ENCODE results near the gene PSMB1. TPM values are rescaled to one million over a fixed set of nuclear protein-coding genes. Genes with fewer than 3 reads are reported as not detected.

Gene PSMB1
- total and polyA plus RNA-seq, 2 experiments from 2014 or later: 357 to 576 TPM

DNA sequence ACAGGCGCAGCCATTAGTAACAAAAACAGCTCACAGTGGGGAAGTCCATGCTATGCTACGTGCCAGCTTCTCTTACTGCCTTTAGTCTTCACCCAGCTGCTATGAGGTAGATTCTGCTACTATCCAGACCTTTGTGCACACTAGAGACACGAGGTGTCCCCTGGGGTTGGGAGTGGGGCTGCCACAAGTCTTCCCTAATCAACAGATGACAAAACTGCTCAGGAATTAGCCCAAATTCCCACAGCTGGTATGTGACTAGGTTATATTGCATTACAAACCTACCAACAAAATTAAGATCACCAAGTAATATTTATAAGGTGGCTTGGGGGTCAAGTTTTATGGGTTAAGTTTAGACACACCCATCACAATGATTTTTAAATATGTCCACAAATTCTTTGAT is 63.3 kb downstream of the PSMB1 start (continued):
- TF ChIP-seq, protein P1, sequence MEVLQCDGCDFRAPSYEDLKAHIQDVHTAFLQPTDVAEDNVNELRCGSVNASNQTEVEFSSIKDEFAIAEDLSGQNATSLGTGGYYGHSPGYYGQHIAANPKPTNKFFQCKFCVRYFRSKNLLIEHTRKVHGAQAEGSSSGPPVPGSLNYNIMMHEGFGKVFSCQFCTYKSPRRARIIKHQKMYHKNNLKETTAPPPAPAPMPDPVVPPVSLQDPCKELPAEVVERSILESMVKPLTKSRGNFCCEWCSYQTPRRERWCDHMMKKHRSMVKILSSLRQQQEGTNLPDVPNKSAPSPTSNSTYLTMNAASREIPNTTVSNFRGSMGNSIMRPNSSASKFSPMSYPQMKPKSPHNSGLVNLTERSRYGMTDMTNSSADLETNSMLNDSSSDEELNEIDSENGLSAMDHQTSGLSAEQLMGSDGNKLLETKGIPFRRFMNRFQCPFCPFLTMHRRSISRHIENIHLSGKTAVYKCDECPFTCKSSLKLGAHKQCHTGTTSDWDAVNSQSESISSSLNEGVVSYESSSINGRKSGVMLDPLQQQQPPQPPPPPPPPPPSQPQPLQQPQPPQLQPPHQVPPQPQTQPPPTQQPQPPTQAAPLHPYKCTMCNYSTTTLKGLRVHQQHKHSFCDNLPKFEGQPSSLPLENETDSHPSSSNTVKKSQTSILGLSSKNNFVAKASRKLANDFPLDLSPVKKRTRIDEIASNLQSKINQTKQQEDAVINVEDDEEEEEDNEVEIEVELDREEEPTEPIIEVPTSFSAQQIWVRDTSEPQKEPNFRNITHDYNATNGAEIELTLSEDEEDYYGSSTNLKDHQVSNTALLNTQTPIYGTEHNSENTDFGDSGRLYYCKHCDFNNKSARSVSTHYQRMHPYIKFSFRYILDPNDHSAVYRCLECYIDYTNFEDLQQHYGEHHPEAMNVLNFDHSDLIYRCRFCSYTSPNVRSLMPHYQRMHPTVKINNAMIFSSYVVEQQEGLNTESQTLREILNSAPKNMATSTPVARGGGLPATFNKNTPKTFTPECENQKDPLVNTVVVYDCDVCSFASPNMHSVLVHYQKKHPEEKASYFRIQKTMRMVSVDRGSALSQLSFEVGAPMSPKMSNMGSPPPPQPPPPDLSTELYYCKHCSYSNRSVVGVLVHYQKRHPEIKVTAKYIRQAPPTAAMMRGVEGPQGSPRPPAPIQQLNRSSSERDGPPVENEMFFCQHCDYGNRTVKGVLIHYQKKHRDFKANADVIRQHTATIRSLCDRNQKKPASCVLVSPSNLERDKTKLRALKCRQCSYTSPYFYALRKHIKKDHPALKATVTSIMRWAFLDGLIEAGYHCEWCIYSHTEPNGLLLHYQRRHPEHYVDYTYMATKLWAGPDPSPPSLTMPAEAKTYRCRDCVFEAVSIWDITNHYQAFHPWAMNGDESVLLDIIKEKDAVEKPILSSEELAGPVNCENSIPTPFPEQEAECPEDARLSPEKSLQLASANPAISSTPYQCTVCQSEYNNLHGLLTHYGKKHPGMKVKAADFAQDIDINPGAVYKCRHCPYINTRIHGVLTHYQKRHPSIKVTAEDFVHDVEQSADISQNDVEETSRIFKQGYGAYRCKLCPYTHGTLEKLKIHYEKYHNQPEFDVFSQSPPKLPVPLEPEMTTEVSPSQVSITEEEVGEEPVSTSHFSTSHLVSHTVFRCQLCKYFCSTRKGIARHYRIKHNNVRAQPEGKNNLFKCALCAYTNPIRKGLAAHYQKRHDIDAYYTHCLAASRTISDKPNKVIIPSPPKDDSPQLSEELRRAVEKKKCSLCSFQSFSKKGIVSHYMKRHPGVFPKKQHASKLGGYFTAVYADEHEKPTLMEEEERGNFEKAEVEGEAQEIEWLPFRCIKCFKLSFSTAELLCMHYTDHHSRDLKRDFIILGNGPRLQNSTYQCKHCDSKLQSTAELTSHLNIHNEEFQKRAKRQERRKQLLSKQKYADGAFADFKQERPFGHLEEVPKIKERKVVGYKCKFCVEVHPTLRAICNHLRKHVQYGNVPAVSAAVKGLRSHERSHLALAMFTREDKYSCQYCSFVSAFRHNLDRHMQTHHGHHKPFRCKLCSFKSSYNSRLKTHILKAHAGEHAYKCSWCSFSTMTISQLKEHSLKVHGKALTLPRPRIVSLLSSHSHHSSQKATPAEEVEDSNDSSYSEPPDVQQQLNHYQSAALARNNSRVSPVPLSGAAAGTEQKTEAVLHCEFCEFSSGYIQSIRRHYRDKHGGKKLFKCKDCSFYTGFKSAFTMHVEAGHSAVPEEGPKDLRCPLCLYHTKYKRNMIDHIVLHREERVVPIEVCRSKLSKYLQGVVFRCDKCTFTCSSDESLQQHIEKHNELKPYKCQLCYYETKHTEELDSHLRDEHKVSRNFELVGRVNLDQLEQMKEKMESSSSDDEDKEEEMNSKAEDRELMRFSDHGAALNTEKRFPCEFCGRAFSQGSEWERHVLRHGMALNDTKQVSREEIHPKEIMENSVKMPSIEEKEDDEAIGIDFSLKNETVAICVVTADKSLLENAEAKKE (CRISPR knock-in tag; IDR thresholded peaks at IDR 0.05): no peak
- no peak for TF ChIP-seq JUNB (IDR thresholded peaks at IDR 0.05; ENCODE audit: unreplicated experiment)

GRCh38 chr6:170487707-170488329 is 65.3 kb downstream of the PSMB1 start:
- Mint-ChIP-seq H3K4me1 (no peaks in the 10 kb centered on the region), H3K27ac (no peak overlapping the region), H3K27me3 (ENCODE audit: insufficient read depth, low read depth, poor library complexity) (peaks cover 4% of the 10 kb centered on the region), H3K4me3 (no peak overlapping the region), H3K36me3 (ENCODE audit: low read depth) (peaks cover under 1% of the 10 kb centered on the region; the same call in 1 of the 3 replicates), H3K9me3 (peaks cover 8% of the 10 kb centered on the region)
- Histone ChIP-seq H3K4me1 (ENCODE audit: insufficient read depth) (no peaks in the 10 kb centered on the region), H3K79me2 (replicated peaks; ENCODE audit: insufficient read depth) (no peaks in the 10 kb centered on the region), H3K36me3 (ENCODE audit: insufficient read depth) (no peaks in the 10 kb centered on the region), H2AFZ (no peak overlapping the region), H3K9me2 (ENCODE audit: insufficient read depth) (no peaks in the 10 kb centered on the region), H3K4me2 (no peak overlapping the region), H4K20me1 (replicated peaks; ENCODE audit: insufficient read depth) (no peaks in the 10 kb centered on the region), H3K4me3 (no peak overlapping the region), H3K27me3 (ENCODE audit: insufficient read depth) (no peaks in the 10 kb centered on the region), H3F3A (replicated peaks; ENCODE audit: low read depth) (no peaks in the 10 kb centered on the region), H3K27ac (ENCODE audit: low read depth) (no peak overlapping the region)
- DNase-seq (ENCODE audit: low spot score) (no peak), ATAC-seq (no peak)
- TF ChIP-seq REST (IDR thresholded peaks at IDR 0.05; ENCODE audit: unreplicated experiment) (no peak), STAT1 (IDR thresholded peaks at IDR 0.05; ENCODE audit: unreplicated experiment) (no peak), NANOG (IDR thresholded peaks at IDR 0.05; ENCODE audit: borderline replicate concordance) (no peak)
